ENCODE data around the gene SCYL3.
"Not testable (repeated sequence)": the region's sequence is repeated elsewhere in the genome, so short reads cannot be mapped to it uniquely, and the experiment has no call there.

SCYL3 gene

GRCh38 chr1:169869426-169869825 lies 24.3 kb downstream of the SCYL3 start:
- DNase-seq = no peak

- DNase-seq = no peak
These were observed 24.7 kb downstream of the SCYL3 start for GRCh38 chr1:169868978-169869377.

- no peak for DNase-seq
These were observed 26.6 kb downstream of the SCYL3 start for GRCh38 chr1:169867012-169867675.

- no peak for DNase-seq
These were observed 27.1 kb downstream of the SCYL3 start for GRCh38 chr1:169866577-169866976.

GRCh38 chr1:169864531-169864930 lies 29.2 kb downstream of the SCYL3 start:
- not testable (repeated sequence) for DNase-seq

GRCh38 chr1:169860750-169861149 lies 32.9 kb downstream of the SCYL3 start:
- DNase-seq = no peak

- no peak for DNase-seq
These were observed 33.5 kb downstream of the SCYL3 start for GRCh38 chr1:169860187-169860586.

GRCh38 chr1:169859001-169859400 lies 34.7 kb downstream of the SCYL3 start:
- no peak for DNase-seq

GRCh38 chr1:169858467-169858866 lies 35.2 kb downstream of the SCYL3 start:
- DNase-seq = no peak

GRCh38 chr1:169853341-169853740 lies 40.4 kb downstream of the SCYL3 start:
- DNase-seq = no peak

- no peak for DNase-seq
These were observed 44.2 kb downstream of the SCYL3 start for GRCh38 chr1:169849346-169850022.

- no peak for DNase-seq
These were observed 45.2 kb downstream of the SCYL3 start for GRCh38 chr1:169848456-169848855.

- DNase-seq = no peak
These were observed 48.6 kb downstream of the SCYL3 start for GRCh38 chr1:169844941-169845608.

GRCh38 chr1:169838942-169839341 lies 54.8 kb downstream of the SCYL3 start:
- no peak for DNase-seq

- no peak for DNase-seq
These were observed 57.5 kb downstream of the SCYL3 start for GRCh38 chr1:169836198-169836597.

- no peak for DNase-seq
These were observed 58.0 kb downstream of the SCYL3 start for GRCh38 chr1:169835647-169836046.

- no peak for DNase-seq
These were observed 58.8 kb downstream of the SCYL3 start for GRCh38 chr1:169834869-169835268.

GRCh38 chr1:169833179-169833901 lies 60.4 kb downstream of the SCYL3 start:
- no peak for DNase-seq

GRCh38 chr1:169829671-169830070 lies 64.0 kb downstream of the SCYL3 start:
- DNase-seq = no peak

- no peak for DNase-seq
These were observed 69.5 kb downstream of the SCYL3 start for GRCh38 chr1:169824153-169824552.

- no peak for DNase-seq
These were observed 72.2 kb downstream of the SCYL3 start for GRCh38 chr1:169821500-169821899.

GRCh38 chr1:169816617-169817016 lies 77.1 kb downstream of the SCYL3 start:
- DNase-seq = no peak

GRCh38 chr1:169814265-169814664 lies 79.4 kb downstream of the SCYL3 start:
- no peak for DNase-seq

- DNase-seq = no peak
These were observed 81.6 kb downstream of the SCYL3 start for GRCh38 chr1:169812131-169812530.

Measured in DMS153 (cell line).